Measurements from ENCODE around the gene SKIC8.

GRCh38 chr15:78260489-78260888, 38.9 kb downstream of the SKIC8 start:
- TF ChIP-seq CTCF (IDR thresholded peaks at IDR 0.05) (no peak), POLR2AphosphoS5 (IDR thresholded peaks at IDR 0.05) (no peak), POLR2A (IDR thresholded peaks at IDR 0.05) (no peak), EP300 (IDR thresholded peaks at IDR 0.05; ENCODE audit: low read depth) (no peak)
